IPS-NIHi11 (cell line): Measurements from ENCODE around the gene C1orf159.
"Not testable (repeated sequence)": the region's sequence is repeated elsewhere in the genome, so short reads cannot be mapped to it uniquely, and the experiment has no call there.

Experiments used
- DNase-seq: peaks from one replicate; pipeline ENCODE4 v3.0.0; 2012; ENCODE audit warnings: mixed read lengths, low spot score

The C1orf159 gene

DNA sequence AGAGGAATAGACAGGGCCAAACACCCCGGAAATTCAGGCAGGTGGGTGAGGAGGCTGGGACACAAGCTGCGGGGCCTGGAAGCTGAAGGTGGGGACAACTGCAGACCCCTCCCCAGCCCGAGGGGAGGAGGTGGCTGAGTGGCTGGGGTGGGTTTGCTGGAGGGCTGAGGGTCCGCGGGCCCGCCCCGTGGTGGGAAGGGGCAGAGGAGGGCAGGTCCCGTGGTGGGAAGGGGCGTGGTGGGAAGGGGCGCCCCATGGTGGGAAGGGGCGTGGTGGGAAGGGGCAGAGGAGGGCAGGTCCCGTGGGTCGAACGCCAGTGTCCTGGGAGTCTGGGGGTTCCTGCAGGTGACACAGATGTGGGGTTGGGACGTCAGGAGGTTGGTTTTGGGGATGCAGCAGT is 33.5 kb upstream of the C1orf159 start:
- no peak for DNase-seq

DNA sequence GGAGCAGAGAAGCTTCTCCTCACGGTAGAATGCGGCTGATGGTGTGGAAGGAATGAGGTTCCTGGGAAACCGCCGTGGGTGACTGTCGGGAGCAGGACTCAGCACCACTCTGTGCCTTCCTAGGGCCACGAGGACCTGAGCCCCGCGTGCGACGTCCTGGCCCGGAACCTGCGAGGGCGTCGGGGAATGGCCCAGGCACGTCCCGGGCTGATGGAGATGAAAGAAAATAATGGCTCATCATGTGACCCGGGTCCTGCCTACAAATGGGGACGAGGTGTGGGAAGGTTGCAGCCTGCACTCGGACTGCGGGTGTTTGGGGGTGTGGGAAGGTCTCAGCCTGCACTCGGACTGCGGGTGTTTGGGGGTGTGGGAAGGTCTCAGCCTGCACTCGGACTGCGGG is 32.7 kb upstream of the C1orf159 start:
- DNase-seq = no peak

DNA sequence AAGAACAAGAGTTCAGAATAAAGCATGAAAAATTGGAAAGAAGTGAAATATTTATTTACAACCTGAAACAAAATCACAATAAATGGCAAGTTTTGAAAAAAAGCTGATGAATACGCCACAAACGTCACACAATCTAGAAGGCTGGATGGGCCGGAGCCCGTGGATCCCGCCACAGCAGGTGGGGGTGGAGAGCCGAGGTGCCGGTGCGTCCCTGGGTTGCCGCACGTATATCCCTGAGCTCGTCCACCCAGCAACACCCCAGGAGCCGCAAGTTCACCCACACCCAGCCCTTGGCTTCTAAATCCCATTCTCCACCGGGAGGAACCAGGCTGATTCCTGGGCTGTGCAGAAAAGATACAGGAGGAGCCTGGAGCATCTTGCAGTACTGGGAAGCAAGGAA is 32.2 kb upstream of the C1orf159 start:
- DNase-seq = no peak

DNA sequence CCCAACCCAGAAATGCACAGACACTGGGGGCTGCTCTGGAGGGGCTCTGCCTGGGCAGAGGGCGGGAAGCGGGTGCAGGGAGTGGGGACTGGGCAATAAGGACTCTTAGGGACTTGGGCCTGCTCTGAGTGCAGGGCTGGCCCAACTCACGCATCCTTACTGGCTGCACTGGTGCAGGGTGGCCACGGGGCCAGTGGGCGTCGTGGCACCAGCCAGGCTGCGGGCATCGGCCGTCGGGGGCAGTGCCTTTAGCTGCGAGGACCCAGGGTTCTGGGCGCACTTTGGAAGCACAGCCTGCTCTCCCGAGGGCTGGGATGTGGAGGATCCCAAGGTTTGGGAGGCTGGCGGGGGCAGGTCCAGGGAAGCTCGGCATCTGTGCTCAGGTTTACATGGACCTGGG is 30.7 kb upstream of the C1orf159 start:
- no peak for DNase-seq

DNA sequence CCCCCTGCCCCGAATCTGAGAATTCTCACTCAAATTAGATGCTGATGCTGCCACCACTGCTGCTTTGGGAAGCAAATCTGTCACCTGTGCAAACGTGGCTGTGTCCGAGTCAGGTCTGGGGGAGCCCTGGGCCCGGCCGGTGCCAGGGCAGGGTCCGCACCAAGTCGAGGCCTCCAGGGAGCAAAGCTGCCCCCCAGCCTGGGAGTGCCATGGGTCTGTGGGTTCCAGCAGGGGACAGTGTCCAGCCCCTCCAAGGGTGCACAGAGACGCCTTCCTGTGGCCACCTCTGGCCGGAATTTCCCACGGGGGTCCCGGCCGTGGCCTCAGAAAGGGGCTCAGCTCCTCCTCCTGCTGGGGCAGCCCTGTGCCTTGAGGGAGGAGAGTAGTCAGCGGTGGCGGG is 30.1 kb upstream of the C1orf159 start:
- DNase-seq = no peak

DNA sequence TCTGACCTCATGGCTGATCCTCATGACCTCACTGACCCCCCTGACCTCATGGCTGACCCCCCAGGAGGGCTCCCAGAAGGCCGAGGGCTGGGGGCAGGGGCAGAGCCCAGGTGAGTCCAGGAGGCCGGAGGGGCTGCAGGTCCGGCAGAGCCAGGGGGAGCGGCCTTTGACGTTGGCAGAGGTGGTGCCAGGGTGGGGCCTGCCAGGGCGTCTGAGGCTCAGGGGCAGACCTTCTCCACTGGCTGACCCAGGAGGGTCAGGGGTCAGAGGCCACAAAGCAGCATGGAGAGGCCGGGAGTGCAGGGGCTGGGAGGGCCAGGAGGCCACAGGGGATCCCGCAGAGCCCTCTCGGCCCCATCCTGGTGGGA is 29.6 kb upstream of the C1orf159 start:
- DNase-seq = no peak

DNA sequence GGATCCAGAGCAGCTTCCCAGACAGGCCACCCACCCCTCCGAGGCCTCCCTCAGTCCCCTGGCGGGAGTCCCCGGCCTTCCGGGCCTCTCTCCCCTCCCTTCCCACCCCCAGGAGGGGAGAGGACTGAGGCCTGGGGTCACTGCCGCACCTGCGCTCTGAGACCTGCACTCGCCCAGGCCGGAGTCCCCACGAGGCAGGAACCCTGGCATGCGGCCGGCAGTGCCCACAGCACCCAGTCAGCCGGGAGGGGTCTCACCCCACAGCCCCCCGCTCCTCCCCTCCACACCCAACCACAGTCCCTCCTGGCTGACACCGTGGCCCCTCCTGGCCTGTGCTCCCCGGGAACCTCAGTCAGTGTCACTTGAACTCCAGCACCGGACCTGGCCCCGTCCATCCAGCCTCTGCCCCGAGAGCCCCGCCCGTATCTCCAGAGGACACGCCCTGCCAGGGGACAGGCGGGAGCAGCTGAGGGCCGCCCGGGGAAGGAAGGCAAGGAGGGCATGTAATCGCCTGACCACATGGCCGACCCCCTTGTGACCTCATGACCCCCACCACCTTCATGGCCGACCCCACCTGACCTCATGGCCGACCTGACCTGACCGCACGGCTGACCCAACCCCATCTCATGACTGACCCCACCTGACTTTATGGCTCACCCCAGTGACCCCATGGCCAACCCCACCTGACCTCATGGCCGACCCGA is 29.1 kb upstream of the C1orf159 start:
- no peak for DNase-seq

DNA sequence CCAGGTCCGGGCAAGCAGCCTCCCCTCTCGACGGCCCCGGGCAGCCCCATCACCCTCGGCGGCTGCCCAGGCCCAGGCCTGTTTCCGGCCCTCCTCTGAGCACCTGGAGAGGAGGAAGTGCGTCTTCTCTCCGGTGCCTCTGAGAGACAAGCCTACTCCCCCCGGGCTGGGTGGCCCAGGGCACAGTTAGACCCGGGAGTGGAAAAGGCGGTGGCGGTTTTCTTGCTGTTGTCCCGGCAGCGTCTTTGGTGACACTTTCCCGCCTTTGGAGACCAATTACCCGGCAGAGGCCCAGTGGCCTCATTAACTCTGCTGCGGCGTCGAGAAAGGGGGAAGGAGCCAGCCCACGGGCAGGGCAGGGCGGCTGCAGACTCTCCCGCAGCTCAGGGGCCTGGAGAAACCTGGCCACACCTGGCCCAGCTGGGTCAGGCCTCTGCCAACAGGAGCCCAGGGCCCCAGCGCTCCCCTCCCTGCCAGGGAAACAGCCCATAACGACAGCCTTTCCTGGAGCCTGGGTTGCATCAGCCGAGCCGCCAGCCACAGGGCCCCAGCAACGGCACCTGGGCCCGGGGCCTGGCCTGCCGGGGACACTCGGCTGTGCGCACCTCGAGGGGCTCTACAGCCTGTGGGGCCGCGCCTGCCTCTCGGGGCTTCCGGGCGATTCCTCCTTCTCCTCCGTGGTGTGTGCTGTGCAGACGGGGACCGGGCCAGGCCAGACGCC is 28.4 kb upstream of the C1orf159 start:
- peak; percentile 31 for DNase-seq

DNA sequence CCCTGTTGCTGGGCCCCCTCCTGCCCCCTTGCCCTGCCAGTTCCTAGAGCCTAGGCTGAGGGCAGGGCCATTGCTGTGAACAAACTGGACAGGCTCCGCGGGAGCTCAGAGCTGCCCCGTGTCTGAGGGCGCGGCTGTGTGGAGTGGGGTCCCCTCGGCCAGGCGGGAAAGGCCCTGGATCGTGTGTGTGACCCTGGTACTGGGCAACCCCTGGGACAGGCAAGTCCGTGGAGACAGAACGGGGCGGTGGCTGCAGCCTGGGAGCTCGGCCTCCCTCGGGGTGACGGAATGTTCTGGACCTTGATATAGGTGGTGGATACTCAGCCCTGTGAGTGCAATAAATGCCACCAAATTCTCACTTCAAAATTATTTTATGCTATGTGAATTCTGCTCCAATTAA is 27.7 kb upstream of the C1orf159 start:
- no peak for DNase-seq

DNA sequence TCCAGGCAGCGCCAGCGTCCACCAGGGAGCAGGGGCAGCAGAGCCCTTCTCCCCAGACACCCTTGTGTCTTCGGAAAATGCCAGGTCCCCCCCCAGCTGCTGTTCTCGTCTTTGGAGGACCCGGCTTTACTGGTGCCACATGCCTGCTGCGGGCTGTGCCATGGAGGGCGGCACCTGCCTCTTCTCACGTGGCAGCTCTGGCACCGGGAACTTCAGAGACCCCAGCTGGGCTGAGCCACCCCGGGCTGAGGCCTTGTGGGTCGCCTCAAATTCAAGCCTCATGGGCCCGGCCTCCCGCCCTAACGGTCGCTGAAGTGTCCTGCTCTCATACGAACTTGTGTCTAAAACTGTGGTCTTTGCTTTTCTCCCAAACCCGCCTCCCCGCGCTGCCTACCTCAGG is 27.0 kb upstream of the C1orf159 start:
- DNase-seq = no peak

DNA sequence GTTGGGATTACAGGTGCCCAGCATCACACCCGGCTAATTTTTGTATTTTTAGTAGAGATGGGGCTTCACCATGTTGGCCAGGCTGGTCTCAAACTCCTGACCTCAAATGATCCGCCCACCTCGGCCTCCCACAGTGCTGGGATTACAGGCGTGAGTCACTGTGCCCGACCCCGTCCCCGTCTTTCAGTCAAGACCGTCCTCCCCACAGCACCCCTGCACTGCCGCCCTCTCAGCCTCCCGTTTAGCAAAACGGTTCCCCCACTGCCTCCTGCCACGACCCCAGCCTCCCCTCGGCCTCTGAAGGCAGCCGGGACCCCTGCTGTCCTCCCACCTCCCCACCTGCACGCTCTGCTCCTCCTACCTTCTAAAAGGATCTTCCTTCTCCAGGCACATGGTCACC is 26.5 kb upstream of the C1orf159 start:
- not testable (repeated sequence) for DNase-seq

DNA sequence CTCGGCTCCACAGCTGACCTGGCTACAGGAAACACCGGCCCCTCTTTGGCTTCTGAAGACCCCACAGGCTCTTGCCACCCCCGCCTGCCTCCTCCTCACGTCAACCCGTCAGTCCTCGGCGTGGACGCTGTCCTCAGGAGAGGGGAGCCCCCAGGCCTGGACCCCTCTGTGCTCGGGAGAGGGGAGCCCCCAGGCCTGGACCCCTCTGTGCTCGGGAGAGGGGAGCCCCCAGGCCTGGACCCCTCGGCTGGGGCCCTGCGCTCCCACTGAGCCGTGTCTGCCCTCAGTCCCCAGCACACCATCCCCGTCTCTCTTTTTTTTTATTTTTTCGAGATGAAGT is 26.0 kb upstream of the C1orf159 start:
- no peak for DNase-seq

DNA sequence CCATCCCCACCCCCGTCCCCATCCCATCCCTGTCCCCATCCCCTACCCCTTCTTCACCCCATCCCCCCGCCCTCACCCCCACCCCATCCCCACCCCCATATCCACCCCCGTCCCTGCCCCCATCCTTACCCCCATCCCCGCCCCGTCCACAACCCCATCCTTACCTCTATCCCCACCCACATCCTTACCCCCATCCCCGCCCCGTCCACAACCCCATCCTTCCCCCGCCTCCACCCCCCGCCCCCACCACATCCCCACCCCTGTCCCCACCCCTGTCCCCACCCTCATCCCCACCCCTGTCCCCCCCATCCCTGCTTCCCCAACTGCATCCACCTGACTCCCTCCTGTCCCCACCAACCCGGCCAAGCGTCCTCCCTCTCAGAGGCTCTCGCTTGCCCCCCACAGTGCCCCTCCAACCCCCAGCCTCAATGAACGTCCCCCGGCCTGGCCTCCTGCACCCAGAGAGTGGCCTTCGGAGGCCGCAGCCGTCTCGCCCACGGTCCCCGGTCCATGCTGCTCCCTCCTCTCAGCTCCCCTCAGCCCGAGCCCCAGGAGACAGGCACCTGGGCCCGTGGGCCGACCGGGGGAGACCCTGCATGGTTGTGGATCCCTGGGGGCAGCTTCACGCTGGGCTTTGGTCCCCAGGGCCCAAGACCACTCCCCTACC is 25.5 kb upstream of the C1orf159 start:
- DNase-seq = no peak

DNA sequence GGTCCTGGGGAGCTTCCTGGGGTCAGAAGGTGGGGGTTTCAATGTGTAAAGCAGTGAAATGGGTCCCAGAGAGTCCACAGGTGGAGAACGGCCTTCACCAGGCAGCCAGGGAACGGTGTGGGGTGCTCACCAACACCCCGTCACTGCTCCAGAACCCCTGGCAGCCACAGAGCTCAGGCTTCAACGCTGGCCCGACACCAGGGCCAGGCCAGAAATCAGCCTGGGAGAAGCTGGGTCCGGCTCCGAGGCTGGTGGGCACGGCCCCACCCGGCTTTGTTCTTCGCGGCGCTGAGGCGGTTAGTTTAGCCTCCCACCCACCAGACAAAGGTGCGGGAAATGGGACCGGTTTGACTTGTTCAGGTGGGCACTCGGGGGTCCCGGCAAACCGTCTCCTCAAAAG is 24.8 kb upstream of the C1orf159 start:
- no peak for DNase-seq

DNA sequence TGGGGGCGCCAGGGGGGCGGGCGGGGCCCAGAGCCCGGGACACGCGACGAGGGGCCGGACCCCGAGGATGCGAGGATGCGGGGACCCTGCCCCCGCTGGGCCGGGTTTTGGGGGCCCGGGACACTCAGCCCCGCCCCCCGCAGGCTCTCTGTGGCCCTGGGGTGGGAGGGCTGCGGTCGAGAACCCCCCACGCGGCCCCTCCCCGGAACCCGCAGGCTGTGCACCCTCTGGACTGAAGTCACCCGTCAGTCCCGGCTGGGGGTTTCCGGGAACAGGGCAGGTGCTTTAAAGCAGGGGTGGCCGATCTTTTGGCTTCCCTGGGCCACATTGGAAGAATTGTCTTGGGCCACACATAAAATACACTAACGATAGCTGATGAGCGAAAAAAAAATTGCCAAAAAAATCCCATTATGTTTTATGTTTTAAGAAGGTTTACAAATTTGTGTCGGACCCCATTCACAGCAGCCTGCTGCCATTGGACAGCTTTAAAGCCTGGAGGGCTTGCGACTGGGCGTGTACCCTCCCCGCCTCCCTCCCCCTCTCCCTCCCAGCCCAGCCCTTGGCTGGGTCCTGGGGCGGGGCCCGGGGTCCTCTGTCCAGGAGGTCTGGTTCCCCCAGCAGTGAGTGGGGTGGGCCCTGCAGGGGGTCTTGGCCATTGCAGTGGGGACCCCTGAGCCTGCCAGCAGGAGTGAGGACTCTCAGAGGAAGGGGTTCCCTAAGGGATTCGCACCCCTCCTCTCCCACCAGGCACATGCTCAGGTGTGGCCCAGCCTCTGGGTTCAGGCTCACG is 21.6 kb upstream of the C1orf159 start:
- no peak for DNase-seq

DNA sequence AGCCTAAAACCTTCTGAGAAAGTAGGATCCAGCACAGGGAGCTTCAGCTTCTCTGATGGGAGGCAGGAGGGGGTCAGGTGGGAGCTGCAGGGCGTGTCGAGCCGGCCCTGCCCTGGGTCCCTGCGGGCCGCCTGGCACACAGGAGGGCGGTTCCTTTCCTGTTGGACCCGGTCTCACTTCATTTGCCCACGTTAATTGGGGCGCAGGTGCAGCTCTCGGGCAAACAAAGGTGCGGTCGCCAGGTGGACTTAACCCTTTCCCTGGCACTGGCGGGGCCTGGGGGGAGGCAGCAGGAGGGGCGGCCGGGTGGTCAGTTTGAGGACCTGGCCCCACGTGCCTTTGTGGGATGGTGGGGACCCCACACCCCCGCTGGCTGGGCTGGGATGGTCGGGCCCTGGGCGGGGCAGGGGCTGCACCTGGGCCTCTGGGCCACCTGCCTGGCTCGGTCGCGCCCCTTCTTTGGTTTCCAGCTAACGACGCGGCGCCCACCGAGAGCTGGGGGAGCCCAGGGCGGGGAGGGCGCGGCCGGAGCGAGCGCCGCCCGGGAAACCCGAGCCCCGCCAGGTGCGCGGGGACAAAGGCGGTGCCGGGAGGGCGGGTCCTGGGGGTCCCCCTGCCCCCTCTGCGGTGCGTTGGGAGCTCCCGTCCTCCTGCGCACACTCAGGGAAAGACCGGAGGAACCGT is 20.8 kb upstream of the C1orf159 start:
- DNase-seq = peak; percentile 84

DNA sequence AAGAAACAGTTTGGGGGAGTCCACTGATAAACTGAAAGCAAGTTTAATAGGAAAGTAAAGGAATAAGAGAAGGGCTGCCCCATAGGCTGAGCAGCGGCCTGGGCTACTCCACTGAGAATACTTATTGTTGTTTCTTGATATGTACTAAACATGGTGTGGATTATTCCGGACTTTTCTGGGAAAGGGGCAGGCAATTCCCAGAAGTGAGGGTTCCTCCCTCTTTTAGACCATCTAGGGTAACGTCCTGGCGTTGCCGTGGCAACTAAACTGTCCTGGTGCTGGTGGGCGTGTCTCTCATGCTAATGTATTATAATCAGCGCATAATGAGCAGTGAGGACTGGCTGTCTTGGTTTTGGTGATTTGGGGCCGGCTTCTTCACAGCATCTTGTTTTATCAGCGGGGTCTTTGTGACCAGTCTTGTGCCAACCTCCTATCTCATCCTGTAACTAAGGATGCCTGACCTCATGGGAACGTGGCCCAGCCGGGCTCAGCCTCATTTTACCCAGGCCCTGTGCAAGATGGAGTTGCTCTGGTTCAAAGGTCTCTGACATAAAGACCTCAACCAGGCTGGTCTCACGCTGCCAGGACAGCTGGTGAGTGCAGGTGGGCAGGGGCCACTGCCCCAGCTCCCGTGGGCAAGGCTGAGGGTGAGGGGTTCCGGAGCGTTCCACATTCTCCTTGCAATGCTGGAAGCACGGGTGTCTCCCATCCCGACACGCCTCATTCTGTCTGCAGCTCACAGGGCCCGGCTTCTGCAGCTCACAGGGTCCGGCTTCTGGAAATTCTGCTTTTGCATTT is 19.6 kb upstream of the C1orf159 start:
- no peak for DNase-seq

DNA sequence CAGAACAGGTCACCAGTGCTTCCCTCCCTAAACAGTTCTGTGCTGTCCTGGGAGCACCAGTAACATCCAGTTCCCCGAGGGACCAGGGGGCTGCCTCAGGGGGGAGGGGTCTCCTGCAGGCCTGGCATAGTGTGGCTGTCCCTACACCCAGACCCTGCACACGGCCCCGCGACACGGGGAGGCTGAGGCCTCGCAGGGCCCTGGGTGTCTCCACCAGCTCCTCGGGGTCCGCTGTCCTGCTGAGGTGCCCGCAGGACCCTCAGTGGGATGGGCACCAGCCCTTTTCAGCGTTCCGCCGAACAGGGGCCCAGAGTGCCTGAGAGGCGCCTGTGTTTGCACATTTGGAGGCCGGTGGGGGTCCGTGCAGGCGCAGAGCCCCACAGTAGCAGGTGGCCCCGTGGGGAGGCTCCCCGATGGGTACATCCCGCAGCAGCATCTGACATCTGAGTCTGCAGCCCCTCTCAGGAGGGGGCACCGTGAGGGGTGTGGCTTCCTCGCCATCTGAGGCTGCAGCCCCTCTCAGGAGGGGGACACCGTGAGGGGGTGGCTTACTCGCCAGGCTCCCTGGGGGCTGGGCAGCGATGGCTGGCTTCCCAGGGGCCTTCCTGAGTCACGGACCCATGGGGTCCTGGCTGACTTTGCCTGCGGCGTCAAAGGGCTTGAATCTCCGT is 18.5 kb upstream of the C1orf159 start:
- DNase-seq = no peak

DNA sequence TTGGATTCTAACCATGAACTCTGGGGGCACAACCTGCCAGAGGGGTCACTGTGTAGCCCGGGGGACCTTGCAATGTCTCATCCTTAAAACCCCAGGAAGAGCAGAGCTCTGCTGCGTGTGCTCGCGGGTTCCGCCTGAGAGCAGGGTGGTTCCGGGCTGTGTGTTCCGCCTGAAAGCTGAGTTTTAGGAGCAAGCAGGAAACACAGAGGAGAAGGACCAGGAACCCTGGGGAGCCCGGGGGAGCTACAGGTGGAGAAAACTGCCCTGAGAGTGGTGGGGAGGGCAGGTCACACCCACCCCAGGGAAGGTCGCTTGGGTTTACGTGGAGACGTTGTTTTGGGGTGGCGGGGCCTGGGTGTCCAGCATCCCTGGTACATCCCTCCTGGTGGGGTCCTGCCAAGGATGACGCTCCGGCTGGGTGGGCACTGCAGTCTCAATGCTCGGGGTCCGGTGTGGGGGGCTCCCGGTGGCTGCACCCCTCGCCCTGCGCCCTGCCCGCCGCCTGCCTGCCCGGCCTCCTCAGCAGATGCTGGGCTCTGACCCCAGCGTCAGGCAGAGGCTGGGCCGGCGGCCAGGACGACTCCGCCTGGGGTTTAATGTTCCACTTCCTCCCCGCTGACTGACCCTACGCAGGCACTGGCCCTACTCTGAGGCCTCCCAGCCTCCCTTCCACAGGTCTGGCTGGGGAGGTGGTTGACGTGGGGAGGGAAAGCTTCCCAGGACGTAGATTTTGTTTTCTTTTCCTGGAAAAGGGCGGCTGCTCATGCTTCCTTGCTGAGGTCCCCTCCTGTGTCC is 17.3 kb upstream of the C1orf159 start:
- no peak for DNase-seq
